AML-193 (cell line): ENCODE data around the gene CXCL1.
"Not testable (repeated sequence)": the region's sequence is repeated elsewhere in the genome, so short reads cannot be mapped to it uniquely, and the experiment has no call there.

ENCODE experiments used
- DNase-seq, 2 experiments: peaks; one replicate each; lab custom pipeline; 2025; lab: John Stamatoyannopoulos, UW

The CXCL1 gene

DNA sequence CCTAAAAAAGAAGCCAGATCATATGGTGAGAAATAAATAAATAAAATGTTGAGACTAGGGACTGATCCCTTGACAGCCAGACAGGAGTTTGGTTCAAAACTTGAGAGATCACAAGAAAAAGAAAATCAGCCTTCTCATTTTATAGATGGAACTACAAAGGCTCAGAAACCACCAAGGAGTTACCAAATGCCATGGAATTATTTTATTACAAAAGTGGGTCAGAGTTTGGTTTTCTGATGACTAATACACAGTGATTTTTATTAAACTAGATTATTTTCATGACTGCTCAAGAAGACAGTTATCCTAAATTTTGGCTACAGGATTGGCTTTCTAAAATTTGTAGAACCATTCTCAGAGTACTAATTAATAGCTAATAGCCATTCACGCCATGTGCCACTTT lies 6.2 kb downstream of the CXCL1 start:
- no peak for DNase-seq

DNA sequence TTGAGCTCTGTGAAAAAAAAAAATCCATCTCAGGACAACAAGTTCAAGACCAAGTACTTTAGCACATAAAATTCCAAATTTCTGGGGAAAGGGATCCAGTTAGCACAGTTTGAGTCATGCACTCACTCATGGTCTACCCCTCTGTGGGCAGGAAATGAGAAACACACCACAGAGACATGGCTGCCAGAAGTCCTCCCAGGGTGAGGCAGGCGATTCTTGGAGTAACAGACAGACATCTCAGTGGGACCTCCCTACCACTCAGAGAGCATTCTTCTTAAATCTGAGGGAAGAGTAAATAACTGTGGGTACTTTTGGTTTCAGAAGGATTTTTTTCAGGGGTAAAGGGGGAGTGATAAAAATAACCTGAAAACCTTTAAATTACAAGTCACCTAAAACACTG lies 14.1 kb downstream of the CXCL1 start:
- no peak for DNase-seq

DNA sequence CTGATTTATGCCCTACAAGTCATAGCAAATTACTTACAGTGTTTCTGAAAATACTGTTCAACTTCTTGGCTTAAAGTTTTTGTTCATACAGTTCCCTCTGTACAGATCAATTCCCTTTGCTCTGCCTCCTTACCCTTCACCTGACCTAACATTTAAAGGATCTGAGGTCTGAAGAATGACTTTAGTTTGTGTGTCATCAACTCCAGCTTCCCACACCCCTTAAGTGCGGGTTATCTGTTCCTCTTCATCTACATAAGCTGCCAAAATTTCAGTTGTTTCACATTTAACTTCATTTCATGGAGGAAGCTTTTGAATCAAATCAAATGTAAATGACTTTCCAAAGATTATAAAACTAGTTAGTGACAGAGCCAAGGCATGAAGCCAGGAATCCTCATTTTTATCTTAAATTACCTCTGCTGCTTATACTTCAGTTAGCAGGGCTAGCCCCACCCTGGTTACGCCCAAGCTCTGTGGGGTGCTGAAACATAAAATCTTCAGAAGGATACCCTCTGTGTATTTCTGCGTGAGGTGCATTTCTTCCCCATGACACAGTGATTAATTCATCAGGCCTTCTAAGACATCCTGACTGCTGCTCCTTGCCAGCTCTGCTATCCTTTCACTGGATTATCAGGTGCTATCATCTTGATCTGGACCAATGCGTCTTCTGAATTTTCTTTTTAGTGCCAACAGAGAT lies 16.5 kb downstream of the CXCL1 start:
- DNase-seq = no peak

DNA sequence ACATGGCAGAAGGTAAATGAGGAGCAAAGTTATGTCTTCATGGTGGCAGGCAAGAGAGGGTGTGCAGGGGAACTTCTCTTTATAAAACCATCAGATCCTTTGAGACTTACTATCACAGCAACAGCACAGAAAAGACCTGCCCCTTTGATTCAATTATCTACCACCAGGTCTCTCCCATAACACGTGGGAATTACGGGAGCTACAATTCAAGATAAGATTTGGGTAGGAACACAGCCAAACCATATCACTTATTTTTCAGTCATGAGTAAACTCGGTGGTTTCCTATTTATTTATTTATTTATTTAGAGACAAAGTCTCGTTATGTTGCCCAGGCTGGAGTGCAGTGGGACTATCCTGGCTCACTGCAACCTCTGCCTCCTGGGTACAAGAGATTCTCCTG lies 22.1 kb downstream of the CXCL1 start:
- DNase-seq = no peak

DNA sequence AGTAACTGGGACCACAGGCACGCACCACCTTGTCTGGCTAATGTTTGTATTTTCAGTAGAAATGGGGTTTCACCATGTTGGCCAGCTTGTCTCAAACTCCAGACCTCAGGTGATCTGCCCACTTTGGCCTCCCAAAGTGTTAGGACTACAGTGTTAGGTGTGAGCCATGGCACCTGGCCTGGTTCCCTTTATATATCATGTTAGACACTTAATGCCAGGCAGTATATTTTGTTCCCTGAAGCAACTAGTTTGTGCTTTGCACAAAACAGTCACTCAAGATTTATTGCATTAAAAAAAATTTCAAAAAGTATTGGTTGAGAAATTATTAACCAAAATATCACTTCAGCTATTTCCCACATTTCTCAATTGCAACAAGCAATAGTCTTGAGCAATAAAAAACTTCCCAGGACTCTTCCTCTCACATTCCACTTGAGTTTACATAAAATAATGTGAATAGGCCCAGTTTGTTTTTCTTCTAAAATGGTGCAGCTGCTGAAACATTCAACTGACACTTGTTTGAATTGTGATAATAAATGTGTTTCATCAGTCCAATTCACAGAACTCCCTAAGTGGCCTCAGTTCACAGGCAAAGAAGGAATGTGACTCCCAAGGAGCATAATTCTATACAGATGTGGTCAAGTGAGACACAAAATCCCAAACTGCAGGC lies 22.7 kb downstream of the CXCL1 start:
- DNase-seq = no peak

DNA sequence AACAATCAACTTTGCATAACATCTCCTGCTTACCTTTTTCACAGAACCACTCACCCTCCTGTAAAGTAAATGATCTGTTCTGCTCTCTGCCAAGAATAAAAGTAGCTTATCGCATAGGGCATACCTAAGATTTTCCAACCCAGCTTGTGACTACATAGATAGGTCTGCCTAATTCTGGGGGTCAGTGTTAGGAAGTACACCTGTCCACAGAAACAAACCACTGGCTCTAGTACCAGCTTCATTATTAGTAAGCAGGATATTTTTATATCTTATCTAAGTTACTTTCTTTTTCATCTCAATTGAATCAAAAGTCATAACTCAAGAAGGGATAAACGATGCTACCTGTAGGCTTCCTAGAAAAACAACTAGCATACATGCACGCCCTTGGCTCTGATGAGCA lies 23.8 kb downstream of the CXCL1 start:
- no peak for DNase-seq

DNA sequence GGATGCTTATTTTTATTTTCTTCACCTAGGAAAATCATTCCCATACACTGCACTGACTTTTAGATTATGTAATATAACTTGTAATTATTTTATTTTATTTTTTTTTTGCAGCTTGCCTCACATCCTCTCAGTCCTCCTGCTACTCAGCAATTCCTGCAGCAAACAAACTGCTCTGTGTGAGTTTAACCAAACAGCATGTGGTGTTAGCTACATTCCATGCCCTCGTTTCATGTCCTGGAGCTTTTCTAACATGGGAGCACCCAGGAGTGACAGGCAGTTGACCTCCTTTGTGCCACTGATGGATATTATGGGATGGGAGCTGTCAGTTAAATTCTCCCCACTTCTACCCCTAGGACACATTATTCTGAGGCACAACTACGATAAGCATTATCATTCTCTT lies 24.8 kb downstream of the CXCL1 start:
- DNase-seq = no peak

DNA sequence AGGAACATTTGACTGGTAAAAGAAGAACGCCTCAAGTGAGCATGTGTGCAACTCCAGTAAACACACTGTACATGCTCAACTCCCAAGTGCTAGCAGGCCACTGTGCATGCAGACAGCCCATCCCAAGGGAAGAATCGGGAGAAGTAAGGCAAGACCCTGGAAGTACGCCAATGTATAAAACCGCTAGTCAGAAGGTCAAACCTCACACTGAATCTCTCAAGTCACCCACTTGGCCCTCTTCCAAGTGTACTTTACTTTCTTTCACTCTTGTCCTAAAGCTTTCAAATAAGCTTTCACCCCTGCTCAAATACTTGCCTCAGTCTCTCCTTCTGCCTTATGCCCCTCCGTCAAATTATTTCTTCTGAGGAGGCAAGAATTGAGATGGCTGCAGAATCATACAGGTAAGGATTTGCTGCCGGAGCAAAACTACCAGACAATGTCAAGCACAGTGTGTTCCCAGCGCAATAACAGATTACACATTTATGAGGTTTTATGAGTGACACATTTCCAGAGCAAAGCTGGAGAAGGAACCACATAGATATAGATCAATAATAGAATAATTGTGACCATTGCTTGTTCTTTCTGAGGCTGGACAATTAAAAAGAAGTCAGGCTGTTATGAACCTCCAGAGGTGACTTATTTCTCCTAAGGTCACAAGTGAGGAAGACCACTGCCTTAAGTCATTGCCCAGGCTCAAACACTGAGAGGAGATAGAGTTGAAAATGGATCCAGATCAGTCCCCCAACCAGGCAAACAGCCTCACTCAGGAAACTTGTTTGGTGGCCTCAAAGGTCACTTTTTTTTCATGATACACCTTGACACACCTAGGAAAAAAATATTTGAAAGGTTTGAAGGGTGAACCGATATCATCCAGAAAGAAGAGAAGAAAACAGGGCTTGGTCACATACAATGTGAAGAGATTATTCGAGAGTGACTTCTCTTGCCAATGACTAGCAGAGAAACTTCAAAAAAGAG lies 26.3 kb downstream of the CXCL1 start:
- DNase-seq = no peak

DNA sequence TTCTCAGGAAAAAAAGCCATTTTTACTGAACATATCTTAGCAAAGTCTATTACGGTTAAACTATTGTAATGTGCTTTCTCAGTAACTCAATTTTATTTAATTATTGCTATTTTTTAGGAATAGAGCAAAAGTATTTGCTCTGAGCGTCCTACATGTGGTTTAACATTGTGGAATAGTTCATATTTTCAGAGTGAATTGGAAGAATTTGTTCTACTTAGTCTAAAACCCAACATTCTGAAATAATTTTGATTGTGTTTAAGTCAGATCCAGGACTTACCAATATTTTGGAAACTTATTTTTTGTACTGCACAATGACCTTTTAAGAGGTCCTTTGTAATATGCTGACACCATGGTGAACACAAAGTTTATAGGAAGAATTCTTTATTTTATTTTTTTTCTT lies 27.2 kb downstream of the CXCL1 start:
- DNase-seq = no peak

DNA sequence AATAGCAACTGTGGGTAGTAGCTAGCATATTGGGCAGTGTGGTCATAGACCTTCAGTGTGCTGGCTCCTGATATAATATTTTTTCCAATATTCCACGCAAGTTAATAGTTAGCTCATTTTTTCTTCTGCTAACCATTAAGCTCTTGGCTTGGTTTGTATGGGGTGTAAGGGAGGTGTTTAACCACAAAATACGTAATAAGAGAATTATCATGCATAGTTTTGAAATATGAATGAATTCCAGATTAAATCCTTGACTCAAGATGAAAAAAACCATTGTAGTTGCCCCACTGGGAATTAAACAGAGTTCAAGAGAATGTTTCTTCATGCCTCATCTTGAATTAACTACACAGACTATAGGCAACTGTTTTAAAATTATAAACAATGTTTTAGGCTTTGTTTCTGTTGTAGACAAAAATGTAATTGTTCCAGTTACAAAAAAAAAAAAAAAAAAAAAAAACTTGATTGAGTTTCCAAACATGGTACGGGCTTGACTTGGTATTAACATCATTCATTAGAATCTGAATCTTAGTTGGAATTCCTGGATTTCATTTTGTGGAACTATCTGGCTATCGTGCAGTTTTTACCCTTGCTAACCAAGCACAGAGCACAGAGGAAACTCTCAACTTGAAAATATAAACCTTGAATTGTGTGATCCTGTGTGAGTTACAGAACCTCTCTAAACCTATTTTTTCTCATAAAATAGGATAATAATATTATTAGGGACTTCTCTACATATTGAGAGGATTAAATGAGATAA lies 28.4 kb downstream of the CXCL1 start:
- no peak for DNase-seq

DNA sequence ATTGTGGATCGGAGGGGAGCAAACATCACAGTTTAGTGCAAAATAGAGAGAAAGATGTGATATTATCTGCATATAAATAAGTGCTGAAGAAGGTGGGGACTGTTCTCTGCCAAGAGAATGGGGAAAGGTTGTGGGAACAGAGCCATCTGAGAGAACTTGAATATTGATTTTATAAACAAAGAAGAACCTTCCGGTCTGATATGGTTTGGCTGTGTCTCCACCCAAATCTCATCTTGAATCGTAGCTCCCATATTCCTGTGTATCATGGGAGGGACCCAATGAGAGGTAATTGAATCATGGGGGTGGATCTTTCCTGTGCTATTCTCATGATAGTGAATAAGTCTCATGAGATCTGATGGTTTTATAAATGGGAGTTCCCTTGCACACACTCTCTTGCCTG lies 30.1 kb downstream of the CXCL1 start:
- DNase-seq = not testable (repeated sequence)

DNA sequence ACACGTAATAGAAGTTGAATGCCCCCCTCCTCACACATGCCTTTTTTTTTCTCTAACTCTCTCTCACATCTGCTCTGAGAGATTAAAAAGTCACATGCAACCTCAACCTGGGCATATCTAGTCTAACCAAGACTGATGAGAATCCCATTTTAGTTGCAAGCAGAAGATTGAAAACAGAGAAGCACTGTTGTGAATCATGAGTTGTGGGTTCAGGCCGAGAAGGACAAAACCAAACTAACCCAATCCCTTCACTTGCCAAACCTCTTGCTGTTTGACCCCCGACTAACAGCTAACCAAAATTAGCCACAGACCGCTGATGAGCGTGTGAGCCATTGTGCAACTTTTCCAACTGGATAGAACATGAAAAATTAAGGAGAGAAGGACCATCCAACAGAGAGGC lies 31.8 kb downstream of the CXCL1 start:
- no peak for DNase-seq

DNA sequence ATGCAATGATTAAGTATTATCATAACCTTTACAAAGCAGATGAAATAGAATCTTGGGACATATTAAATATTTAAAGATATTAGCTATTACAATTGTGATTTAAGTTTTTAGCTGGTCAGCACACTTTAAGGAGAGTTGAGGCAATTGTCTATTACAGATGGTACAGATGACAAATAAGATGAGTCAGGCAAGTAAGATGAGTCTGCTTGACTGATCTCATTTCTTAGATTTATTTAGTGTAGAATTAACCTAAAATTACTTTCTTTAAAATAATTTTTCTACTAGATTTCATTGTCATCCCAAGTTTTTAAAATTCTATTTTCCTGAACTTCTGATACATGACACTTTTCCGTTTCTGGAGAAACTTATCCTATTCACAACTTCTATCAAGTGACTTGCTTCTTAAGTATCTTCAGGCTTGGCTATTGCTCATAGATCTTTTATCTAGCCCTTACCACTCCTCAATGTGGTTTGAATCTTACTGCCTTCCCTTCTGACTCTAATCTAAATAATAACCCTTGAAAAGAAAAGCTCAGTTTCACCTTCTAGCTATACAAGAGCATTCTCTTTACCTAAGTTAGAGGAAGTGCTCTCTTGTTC lies 32.9 kb downstream of the CXCL1 start:
- DNase-seq = no peak

DNA sequence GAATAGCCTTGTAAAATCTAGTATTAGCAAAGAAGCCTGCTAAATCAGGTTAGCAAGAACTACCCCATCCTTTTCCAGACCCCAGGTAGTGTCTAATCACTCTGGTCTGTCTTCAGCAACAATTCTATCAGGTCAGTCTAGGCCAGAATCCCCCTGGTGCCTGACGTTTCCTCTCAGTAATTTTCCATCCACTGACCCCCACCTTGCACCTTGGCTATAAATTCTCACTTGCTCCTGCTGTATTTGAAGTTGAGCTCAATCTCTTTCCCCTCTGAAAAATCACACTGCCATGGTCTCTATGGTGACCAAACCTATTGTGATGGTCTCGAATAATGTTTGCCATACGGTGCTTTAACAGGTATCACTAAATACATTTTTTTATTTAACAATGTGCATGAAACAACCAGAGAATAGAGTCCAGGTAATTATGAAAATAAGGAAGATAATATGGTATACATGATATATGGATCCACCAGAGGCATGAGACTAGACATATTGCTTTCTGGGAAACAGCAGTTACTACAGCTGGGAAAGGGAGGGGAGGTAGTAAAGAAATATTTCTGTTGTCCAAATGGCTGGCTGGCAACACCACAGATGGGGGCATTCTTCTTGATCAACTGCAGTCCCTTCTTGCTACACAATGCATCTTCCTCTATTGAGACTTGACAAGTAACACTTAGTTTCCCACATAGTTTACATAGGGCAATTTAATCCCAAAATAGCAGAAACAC lies 33.8 kb downstream of the CXCL1 start:
- DNase-seq = no peak

DNA sequence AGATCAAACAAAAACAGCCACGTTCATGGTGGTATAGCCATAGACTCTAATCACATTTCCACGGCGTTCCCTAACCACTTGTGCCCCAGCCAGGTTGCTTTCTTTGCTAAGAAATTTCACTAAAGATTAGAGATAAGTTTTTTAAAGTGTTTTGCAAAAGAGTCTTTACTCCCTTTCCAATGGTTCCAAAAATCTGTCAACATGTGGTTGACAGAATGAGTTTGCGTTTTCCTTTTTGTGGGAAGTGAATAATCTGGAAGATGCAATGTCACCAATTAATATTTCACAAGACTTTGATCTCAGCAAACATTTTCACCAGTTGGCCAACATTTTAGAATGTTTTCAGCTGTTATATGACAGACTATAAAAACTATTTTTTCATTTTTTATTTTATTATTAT lies 35.3 kb downstream of the CXCL1 start:
- DNase-seq = no peak

DNA sequence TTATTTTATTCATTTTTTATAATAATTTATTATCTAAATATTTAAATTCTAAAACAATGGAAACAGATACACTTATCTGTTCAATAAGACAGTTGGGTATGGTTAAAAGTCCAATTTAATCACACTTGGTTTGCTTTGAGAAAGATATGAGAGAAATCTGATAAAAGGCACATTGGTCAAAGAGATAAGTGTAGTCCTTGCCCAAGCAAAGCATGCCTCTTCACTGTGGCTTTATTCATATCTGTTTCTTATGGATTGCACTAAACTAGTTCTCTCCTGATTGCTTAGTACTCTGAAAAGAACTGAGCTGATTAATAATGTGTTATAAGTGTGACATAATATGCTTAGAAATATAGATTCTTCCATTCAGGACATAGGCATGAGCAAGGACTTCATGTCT lies 39.8 kb downstream of the CXCL1 start:
- DNase-seq = no peak

DNA sequence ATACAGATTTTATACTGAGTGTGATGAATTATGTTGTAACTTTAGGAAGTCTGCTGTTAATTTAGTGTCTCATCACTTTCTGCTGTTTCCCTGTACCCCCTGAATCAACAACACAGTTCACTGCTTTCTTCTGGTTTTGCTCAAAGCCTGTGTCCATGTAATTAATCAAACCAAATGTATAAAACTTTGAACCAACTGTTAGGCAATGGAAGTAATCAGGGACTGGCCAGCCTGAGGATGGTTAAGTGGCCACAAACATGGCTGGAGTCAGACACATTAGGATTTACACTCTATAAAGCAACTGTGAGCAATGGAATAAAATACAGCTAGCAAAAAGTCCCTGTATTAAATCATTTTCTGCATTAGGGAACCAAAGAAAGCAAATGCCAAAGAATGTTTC lies 42.6 kb downstream of the CXCL1 start:
- no peak for DNase-seq

DNA sequence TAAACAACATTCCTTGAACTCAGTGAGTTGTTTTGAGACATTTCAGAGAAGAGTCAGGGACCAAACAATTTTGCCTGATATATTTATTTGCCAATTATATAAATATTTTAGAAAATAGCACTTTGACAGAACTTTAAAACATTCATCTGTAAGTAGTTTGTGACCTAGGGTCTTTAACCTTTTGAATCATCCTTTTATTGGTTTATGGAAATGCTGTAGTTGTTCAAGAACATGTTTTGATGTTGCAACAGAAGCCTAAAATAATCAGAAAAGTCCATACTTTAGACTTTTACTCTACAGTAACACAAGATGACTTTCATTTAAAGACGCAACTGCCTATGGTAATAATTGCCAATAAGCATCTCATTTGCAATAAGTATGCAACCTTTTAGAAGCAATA lies 43.0 kb downstream of the CXCL1 start:
- DNase-seq = no peak

DNA sequence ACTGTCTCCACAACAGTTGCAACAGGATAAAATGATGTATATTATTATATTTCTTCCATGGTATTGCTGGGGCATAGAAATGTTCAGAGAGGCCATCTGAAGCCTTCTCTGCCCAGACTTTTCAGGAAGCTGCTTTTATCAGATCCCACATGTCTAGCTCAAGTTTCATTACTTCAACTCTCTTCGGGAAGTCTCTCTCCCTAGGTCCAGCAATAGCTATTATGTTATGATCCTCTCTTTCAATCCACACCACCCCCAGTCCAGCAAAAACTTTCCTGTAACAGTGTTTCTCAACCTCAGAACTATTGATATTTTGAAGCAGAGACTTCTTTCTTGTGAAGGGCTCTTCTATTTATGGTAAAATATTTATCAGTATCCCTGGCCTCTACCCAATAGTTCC lies 44.9 kb downstream of the CXCL1 start:
- DNase-seq = no peak

DNA sequence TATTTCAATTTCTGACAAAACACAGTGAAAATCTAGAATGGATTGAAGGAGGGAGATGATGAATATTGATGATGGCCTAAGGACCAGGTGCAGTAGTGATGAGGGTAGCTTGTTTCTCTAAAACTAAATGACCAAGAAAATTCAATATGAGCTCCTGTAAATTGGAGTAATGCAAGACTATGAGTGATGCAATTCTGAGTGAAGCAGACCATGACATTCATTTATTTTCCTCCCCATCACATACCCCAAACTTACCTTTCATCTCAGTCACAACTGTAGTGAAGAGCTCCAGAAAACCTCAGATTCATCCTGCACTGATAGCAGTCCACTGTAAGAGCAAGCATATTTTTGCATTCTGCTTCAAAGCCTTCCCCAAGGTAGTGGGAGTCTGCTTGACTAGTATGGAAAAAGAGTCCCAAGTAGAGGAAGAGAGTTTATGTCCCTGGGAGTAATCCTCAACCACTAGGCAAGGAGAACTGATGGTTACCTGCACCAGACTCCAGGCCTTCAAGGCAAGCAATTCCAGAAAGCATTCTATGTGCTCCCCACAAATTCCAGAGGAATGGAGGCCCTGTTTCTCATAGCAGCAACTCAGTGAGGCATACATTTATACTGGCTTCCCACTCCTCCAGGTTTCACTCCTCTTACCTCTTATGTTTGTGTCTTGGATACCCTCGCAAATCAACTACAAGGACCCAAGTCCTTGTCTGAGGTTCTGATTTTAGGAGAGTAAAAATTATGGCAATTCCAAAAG lies 47.2 kb downstream of the CXCL1 start:
- no peak for DNase-seq
